Hematopoietic multipotent progenitor cell treated with erythropoietin and hydrocortisone succinate and interleukin-3 and kit ligand, for 17 days (in vitro differentiated cells): ENCODE results near the gene MAGI2.

Source experiments
- DNase-seq: peaks from one replicate; pipeline ENCODE4 v3.0.0-alpha.2; 2015; ENCODE audit warnings: low spot score

The MAGI2 gene

GRCh38 chr7:79453558-79454360 lies at the start of gene MAGI2:
MAGI2 (minus strand) TSS chr7:79453667; CDS start chr7:79453320, 347 bp downstream.
- no peak for DNase-seq

DNA sequence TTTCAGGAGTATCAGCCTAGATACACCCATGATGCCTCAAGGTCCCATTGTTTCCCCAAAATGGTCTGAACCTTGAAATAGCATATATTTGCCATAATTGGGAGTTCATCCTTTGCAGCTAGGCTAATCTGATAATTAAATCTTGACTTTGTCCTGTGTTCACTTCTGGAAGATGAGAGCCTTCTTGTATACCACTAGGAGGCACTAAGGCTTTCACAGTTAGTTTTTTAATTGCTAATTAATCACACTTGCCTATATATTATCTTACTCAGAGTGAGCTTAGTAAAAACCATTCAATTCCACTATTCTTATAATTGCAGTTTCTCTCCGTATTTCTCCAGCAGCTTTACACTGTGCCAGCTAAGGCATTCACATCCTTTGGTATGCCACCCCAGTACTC lies 48.7 kb upstream of the MAGI2 start:
- DNase-seq = no peak

GRCh38 chr7:79500759-79501158 lies 47.3 kb upstream of the MAGI2 start:
- DNase-seq = no peak

DNA sequence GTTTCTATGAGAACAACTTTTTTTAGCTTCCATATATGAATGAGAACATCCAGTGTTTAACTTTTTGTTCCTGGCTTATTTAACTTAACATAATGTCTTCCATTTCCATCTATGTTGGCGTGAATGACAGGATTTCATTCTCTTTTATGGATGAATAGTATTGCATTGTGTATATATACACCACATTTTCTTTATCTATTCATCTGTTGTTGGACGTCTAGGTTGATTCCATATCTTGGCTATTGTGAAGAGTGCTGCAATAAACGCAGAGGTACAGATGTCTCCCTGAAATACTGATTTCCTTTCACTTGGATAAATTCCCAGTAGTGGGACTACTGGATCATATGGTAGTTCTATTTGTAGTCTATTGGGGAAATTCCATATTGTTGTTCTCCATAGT lies 44.3 kb upstream of the MAGI2 start:
- DNase-seq = no peak

DNA sequence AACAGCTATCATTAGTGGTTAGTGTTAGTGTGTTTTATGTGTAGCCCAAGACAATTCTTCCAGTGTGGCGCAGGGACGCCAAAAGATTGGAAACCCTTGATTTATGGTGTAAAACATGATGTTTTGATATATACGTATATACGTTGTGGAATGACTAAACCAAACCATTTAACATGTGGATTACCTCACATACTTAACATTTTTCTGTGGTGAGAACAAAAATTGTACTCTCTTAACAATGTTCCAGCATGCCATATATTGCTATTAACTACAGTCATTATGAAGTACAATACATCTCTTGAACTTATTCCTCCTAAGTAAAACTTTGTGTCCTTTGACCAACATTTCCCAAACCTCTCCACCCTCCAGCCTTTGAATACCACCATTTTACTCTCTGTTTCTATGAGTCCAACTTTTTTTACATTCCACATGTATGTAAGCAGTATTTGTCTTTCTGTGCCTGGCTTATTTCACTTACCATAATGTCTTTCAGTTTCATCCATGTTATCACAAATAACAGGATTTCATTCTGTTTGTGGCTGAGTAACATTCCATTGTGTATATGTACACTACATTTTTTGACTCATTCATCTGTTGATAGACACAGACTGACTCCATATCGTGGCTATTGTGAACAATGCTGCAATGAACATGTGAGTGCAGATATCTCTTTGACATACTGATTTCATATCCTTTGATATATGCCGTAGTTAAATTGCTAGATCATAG lies 42.2 kb upstream of the MAGI2 start:
- no peak for DNase-seq

- DNase-seq = no peak
These were observed 40.6 kb upstream of the MAGI2 start for GRCh38 chr7:79494046-79494445.

- no peak for DNase-seq
These were observed 35.9 kb upstream of the MAGI2 start for GRCh38 chr7:79489371-79489770.

- no peak for DNase-seq
These were observed 24.9 kb upstream of the MAGI2 start for GRCh38 chr7:79478386-79478785.

DNA sequence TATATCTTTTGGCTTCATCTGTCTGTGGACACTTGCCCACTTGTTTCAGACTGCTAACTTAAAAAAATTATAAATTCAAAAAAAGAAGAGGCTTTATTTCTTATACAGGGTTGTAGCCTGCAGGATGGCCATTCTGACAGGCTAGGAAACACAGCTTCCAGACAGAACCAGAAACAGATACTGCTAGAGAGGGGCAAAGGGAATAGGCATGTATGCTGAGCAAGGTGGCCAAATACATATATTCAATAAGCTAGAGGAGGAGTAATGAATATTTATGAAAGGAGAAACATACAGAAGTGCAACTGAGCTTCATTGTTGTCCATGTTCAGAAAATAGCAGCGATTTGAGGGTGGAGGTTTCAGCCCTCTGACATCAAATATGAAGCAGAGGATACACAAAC lies 22.0 kb upstream of the MAGI2 start:
- no peak for DNase-seq

DNA sequence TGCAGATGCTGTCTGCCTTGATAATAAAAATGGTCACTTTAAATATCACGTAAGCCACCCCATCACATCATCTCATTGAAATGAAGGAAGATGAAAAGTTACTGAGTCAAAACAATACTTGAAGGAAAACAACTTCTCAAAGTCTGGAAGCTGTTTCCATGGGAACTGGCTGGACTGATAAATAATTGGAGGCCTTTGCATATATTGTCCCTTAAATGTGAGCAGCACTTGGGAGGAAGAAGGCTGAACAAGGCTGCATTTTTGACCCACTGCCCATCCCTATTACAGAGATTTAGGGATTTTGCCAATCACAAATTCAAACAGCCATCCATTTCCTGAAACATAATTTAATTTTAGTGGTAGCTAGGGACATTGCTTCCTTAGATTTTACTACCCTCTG lies 18.2 kb upstream of the MAGI2 start:
- DNase-seq = no peak

DNA sequence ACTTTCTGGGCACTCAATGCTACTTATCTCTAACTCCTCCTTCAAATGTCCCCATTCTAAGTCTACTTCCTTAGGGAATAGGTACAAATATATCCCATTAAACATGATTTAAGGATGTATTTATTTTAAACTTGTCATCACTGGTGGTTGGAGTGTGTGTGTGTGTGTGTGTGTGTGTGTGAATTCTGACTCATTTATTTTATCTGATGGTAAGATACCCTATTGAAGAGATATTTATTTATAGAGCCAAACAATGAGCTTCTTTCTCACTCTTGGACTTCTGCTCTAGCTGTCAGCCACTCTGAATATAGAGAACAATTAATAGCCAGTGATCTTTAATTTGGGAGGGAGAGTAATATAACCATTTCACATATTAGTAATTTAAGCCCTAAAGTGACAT lies 17.8 kb upstream of the MAGI2 start:
- DNase-seq = no peak

- DNase-seq = no peak
These were observed 12.1 kb upstream of the MAGI2 start for GRCh38 chr7:79465551-79465950.

DNA sequence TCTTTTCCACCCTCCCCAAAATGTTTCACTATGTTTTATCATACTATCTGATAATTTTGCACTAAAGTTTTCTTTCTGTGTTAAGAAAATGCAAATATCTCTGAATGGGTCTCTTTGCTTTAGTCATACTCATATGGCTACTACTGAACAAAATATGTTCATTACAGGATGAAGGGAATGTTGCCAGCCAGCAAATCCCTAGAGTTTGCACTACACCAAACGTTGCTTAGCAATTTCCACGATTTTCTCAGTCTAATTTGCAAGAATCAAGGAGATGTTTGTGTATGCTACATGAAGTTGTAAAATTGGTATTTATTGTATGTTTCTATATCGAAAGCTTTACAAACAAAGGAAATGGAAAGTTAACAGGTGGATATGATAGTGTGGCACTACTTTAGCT lies 10.6 kb upstream of the MAGI2 start:
- no peak for DNase-seq

DNA sequence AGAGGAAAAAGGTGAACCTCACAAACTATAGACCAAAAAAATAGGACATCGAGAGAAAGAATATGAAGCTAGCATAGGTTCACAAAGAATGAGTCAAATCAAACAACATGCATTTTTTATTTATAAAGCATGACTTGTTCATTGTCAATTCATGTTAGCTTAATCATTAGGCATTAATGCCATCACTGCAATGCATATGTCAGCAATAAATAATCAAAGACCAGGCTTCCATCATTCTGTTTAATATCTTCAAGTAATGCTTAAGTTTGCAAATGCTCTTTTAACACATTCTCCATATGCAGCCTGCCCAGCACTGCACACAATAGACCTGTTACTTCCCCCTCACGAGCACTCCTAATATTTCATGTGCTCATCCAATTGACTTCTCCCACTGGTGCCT lies 8.9 kb upstream of the MAGI2 start:
- DNase-seq = no peak

DNA sequence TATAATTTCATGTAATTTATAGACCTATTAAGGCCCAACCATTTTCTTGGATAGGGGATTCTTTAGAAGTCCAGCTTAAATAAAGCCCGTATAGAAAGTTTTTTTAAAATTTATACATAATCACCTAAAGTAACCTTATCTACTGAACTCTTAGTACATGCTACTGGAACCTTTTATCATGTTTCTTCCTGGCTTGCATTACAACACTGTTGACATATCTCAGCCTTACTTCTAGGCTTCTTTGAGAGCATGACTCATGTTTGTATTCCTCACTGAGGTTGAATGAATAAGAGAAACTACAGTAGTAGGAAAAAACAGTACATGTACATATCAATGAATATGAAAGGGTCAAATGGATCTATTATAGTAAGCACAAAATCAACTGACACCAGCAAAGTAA lies 8.2 kb upstream of the MAGI2 start:
- DNase-seq = no peak

GRCh38 chr7:79459381-79459780 lies 5.9 kb upstream of the MAGI2 start:
- DNase-seq = no peak

DNA sequence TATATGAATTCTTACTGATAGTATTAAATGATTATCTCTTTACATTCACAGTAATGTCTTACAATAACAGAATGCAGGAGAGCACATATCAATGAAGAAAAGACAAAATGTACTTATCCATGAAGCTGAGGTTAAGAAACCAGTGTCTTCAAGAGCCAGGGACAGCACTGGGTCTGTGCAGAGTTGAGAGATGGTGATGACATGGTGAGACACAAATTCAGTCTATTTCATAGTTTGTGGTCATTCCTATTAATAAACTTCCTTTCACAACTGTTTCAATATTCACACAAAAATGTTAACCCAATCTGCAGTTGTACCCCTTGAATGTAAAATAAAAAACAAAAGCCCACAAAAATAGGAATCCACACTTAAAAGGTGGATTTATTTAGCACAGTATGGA lies 5.3 kb upstream of the MAGI2 start:
- DNase-seq = no peak

DNA sequence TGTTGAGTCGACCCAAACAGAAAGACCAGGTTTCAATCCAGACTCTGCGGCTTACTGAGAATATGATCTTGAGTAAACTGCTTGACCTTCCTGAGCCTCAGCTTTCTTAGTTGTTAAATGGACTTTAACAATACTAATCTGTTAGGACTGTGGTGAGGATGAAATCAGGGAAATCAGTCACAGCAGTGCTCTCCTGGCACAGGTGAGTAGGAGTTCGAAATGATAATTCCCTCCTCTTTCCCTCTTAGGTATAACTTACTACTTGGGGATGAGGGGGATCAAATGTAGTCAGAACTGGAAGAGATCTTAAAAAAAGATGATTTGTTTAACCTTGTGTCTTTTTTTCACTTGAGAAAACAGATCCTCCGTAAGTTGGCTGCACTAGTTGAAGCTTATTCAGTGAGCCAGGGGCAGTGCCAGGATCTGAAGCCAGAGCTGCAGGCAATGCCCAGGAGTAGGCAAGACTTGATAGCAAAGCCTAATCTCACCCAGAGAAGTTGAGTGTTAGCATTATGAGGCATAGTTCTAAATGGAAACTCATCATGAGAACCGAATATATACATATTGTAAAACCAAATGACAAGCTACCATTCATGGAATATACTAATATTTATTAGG lies 1.8 kb upstream of the MAGI2 start:
- DNase-seq = no peak

DNA sequence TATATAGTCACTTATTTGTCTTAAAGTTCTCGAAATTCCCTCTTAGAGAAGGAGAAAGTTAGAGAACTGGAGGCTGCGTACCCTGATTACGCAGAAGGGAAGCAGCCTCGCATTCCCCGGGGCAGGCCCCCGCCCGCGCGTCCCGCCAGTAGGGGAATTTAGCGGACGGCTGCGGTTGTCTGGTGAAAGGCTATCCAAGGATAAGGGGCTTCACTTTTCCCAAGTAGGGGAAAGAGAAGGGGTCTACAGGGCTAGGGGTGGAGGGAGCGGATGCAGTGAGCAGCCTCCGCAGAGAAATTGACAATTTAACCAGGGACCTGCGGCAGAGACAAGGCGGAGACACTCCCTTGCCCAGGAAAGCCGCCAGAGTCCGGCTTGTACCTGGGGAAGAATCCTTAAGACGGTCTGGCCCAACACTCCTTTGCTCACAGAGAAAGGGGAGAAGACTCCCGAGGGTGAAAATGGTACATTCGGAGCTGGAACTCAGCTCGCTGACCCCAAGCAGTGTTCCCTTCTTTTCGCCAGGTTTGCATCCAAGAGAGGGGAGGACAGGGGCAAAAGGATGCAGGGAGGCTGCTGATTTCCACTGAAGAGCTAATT lies 994 bp upstream of the MAGI2 start:
- no peak for DNase-seq

DNA sequence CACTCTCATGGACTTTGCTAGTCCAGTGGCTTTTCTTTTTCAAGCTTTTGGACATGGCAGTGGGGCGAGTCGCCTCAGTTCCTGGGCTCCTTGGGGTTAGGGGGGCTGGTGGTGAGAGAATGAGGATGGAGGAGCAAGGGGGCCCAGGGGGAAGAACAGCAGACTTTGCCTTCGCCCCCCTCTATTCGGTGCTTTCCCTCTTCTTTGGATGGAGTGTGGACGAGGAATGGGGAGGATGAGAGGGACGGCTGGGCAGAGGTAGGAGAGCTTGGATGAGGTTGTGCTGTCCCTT lies 255 bp downstream of the MAGI2 start:
- no peak for DNase-seq

DNA sequence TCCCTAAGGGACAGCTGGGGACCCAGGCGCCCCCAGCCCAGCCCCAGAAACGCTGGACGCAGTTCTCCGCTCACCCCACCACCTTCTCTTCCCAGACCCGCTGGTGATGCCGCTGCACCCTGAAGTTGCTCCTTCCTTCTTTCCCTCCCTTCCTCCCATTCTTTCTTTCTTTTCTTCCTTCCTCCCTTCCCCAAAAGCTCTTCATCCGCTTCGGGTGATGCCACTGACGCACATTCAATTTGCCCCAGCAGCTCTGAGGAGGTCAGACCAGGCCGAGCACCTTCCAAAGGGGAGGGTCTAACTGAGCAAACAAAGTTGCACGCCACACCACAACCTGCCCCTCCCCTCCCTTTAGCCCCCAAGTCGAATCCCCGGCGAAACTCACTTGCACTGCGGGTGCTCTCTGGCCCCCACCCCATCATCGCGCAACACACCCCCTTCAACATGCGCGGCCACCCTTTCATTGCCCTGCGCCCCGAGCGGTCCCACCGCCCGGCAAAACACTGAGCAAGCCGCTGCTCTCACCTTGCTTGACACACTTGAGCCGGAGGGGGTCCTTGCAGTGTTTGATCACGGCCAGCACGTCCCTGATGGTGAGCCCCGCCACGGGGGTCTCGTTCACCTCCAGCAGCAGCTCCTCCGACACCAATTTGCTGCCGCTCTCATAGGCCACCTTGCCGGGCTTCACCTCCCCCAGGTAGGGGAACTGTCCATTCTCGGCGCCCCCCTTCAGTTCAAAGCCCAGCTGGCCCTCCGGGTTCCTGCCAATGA lies 787 bp downstream of the MAGI2 start:
- DNase-seq = no peak

DNA sequence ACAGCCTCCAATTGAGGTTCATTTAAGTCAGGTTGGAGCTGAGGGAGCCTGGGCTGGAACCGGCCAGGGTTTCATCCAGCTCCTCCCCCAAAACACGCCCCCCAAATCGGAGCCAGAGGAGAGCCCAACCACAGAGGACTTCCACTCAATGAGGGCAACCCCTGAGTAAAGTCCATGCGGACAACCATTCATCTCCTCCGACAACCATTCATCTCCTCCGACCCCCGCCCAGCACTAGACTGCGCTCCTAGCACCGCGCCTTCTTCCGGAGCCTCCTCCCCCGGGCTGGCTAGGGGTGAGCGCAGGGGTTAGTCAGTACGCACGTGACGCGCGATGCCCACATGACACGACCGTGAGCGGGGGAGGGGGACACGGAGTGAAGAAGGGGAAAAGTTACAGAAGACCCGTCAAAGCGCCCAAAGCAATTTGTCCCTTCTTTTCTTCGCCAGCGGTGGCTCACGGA lies 1.4 kb downstream of the MAGI2 start:
- DNase-seq = no peak
